SK-MEL-5 (cell line): ENCODE data around the gene FRRS1L. TPM values are rescaled to one million over a fixed set of nuclear protein-coding genes. Genes with fewer than 3 reads are reported as not detected.
"Not testable (repeated sequence)": the region's sequence is repeated elsewhere in the genome, so short reads cannot be mapped to it uniquely, and the experiment has no call there.

Source experiments
- DNase-seq: peaks from one replicate; pipeline ENCODE4 v3.0.0-alpha.2; 2016; ENCODE audit warnings: low read depth, low spot score
- in situ Hi-C: cut with HindIII; loops from 2 replicates; pipeline ENCODE4 v1.10.0; 2016; ENCODE audit warnings: low sequenced_read_pairs, high pct_unique_total_duplicates, low pct_unique_long_range_greater_than_20kb
- total RNA-seq: library from RNA; depleted of rRNA; stranded (reverse); fragments of >200 nt; shearing (Covaris generic); gene quantifications from 2 replicates; pipeline ENCODE4 v1.2.3, GENCODE V29; 2014

Gene FRRS1L
- total RNA-seq, 1 experiment from 2014 or later = 0.03 TPM

GRCh38 chr9:109145051-109145450, 22.0 kb downstream of the FRRS1L start:
- no peak for DNase-seq
- in situ Hi-C loops = no loop called here

- in situ Hi-C loops = no loop called here
- peak; percentile 79 for DNase-seq
Measured at GRCh38 chr9:109143881-109144562, 23.0 kb downstream of the FRRS1L start.

- in situ Hi-C loops = no loop called here
Measured at GRCh38 chr9:109141375-109141774, 25.7 kb downstream of the FRRS1L start.

GRCh38 chr9:109139851-109140250, 27.2 kb downstream of the FRRS1L start:
- peak; percentile 42 for DNase-seq
- in situ Hi-C loops = no loop called here

More at GRCh38 chr9:109141375-109141774, 25.7 kb downstream of the FRRS1L start:
- DNase-seq = no peak

GRCh38 chr9:109138421-109138820, 28.6 kb downstream of the FRRS1L start:
- in situ Hi-C loops = no loop called here
- DNase-seq = no peak

- DNase-seq = no peak
- in situ Hi-C loops = no loop called here
Measured at GRCh38 chr9:109134167-109134578, 32.9 kb downstream of the FRRS1L start.

GRCh38 chr9:109133533-109133932, 33.5 kb downstream of the FRRS1L start:
- in situ Hi-C loops = no loop called here
- DNase-seq = no peak

- DNase-seq = no peak
- in situ Hi-C loops = no loop called here
Measured at GRCh38 chr9:109132567-109133021, 34.5 kb downstream of the FRRS1L start.

- in situ Hi-C loops = no loop called here
Measured at GRCh38 chr9:109129470-109130197, 37.4 kb downstream of the FRRS1L start.

GRCh38 chr9:109126671-109127070, 40.4 kb downstream of the FRRS1L start:
- in situ Hi-C loops, DNase-seq: not testable (repeated sequence)

More at GRCh38 chr9:109129470-109130197, 37.4 kb downstream of the FRRS1L start:
- DNase-seq = no peak

GRCh38 chr9:109124121-109124520, 42.9 kb downstream of the FRRS1L start:
- in situ Hi-C loops = no loop called here
- DNase-seq = no peak

GRCh38 chr9:109122726-109123621, 44.1 kb downstream of the FRRS1L start:
- no peak for DNase-seq
- in situ Hi-C loops = no loop called here

- in situ Hi-C loops = no loop called here
- no peak for DNase-seq
Measured at GRCh38 chr9:109121232-109121796, 45.7 kb downstream of the FRRS1L start.

GRCh38 chr9:109120204-109120789, 46.8 kb downstream of the FRRS1L start:
- in situ Hi-C loops = no loop called here
- DNase-seq = no peak

- in situ Hi-C loops = no loop called here
Measured at GRCh38 chr9:109119439-109120203, 47.4 kb downstream of the FRRS1L start, which contains the start of gene TMEM245. TMEM245 (minus strand) TSS chr9:109119947; CDS start chr9:109119913, 34 bp downstream.

GRCh38 chr9:109118808-109119438, 48.1 kb downstream of the FRRS1L start:
- DNase-seq = no peak
- in situ Hi-C loops = no loop called here

More at GRCh38 chr9:109119439-109120203, 47.4 kb downstream of the FRRS1L start, which contains the start of gene TMEM245:
- DNase-seq = peak; percentile 99
